G401 (cell line): ENCODE data around the gene IL17RE. TPM values are rescaled to one million over a fixed set of nuclear protein-coding genes. Genes with fewer than 3 reads are reported as not detected.
"Not testable (repeated sequence)": the region's sequence is repeated elsewhere in the genome, so short reads cannot be mapped to it uniquely, and the experiment has no call there.

ENCODE experiments used
- DNase-seq: peaks from one replicate; pipeline ENCODE4 v3.0.0-alpha.2; 2015; ENCODE audit warnings: low spot score
- in situ Hi-C: cut with HindIII; loops from 2 replicates; pipeline ENCODE4 v1.10.0; 2016; ENCODE audit warnings: low sequenced_read_pairs, mixed read lengths
- total RNA-seq: library from RNA; depleted of rRNA; stranded (reverse); fragments of >200 nt; shearing (Covaris generic); gene quantifications from 2 replicates; pipeline ENCODE4 v1.2.3, GENCODE V29; 2014

The IL17RE gene
- total RNA-seq, 1 experiment from 2014 or later, result 3.6 TPM

GRCh38 chr3:9898467-9899241, 4.0 kb upstream of the IL17RE start:
- in situ Hi-C loops, result no loop called here
- DNase-seq, result no peak

GRCh38 chr3:9899289-9899791, 3.3 kb upstream of the IL17RE start:
- no peak for DNase-seq
- in situ Hi-C loops, result no loop called here

GRCh38 chr3:9900965-9901415, 1.7 kb upstream of the IL17RE start:
- in situ Hi-C loops, result not testable (repeated sequence)

GRCh38 chr3:9901967-9902366, 681 bp upstream of the IL17RE start:
- DNase-seq, result no peak
- in situ Hi-C loops, result no loop called here

More at GRCh38 chr3:9900965-9901415, 1.7 kb upstream of the IL17RE start:
- DNase-seq, result not testable (repeated sequence)

GRCh38 chr3:9903238-9903624, 583 bp downstream of the IL17RE start:
- peak; percentile 52 for DNase-seq
- in situ Hi-C loops, result no loop called here

GRCh38 chr3:9903904-9904303, 1.3 kb downstream of the IL17RE start:
- in situ Hi-C loops, result no loop called here
- DNase-seq, result peak; percentile 13

- DNase-seq, result no peak
- in situ Hi-C loops, result no loop called here
Observed at GRCh38 chr3:9906480-9906879, 3.8 kb downstream of the IL17RE start.

GRCh38 chr3:9908286-9908685, 5.6 kb downstream of the IL17RE start:
- in situ Hi-C loops, result no loop called here

GRCh38 chr3:9909221-9910013, 6.8 kb downstream of the IL17RE start:
- DNase-seq, result no peak
- in situ Hi-C loops, result no loop called here

More at GRCh38 chr3:9908286-9908685, 5.6 kb downstream of the IL17RE start:
- no peak for DNase-seq

GRCh38 chr3:9911863-9912262, 9.2 kb downstream of the IL17RE start:
- in situ Hi-C loops, result no loop called here
- no peak for DNase-seq

- no peak for DNase-seq
- in situ Hi-C loops, result no loop called here
Observed at GRCh38 chr3:9912294-9912935, 9.8 kb downstream of the IL17RE start.

- in situ Hi-C loops, result no loop called here
- DNase-seq, result no peak
Observed at GRCh38 chr3:9913601-9914000, 11.0 kb downstream of the IL17RE start.

- DNase-seq, result no peak
- in situ Hi-C loops, result no loop called here
Observed at GRCh38 chr3:9914011-9914410, 11.4 kb downstream of the IL17RE start.

- no peak for DNase-seq
- in situ Hi-C loops, result no loop called here
Observed at GRCh38 chr3:9914559-9915253, 12.1 kb downstream of the IL17RE start.

- peak; percentile 63 for DNase-seq
- in situ Hi-C loops, result no loop called here
Observed at GRCh38 chr3:9915254-9916141, 12.8 kb downstream of the IL17RE start.

- in situ Hi-C loops, result no loop called here
- peak; percentile 36 for DNase-seq
Observed at GRCh38 chr3:9916346-9916733, 13.7 kb downstream of the IL17RE start.

GRCh38 chr3:9916734-9917680, 14.4 kb downstream of the IL17RE start, which contains the start of gene IL17RC:
TSS of gene IL17RC (plus strand) at chr3:9917098. CDS start at chr3:9917316, 218 bp downstream.
- DNase-seq, result peak; percentile 86

More at GRCh38 chr3:9916734-9917680, 14.4 kb downstream of the IL17RE start, which contains the start of gene IL17RC:
- in situ Hi-C loops, result no loop called here
